ENCODE data around the gene CCDC88B. TPM values are rescaled to one million over a fixed set of nuclear protein-coding genes. Genes with fewer than 3 reads are reported as not detected.

The CCDC88B gene
- total and polyA plus RNA-seq, 12 donors, result 4.2 to 42.7 (median 7.0) TPM

DNA sequence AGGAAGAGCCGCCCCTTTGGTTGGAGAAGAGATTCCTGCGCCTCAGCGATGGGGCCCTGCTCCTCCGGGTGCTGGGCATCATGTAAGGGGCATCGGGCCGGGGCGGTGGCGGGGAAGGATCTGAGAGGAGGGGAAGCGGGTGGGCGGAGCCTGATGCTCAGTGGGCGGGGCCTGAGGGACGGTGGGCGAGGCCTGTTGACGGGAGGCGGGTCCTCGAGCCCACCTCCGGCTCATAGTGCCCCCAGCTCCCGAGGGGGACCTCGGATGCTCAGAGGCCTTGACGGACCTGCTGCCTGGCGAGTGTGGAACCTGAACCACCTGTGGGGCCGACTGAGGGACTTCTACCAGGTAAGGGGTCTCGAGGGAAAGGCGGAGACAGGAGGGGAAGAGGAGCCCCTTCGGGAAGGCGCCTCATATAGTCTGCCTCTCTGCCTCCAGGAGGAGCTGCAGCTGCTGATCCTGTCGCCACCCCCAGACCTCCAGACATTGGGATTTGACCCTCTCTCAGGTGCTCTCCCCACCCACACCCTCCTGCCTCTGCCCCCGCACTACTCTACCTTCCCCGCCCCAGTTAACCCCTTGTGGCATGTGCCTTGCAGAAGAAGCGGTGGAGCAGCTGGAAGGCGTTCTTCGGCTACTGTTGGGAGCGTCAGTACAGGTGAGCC, 799 bp downstream of the CCDC88B start:
- TF ChIP-seq, protein P1, sequence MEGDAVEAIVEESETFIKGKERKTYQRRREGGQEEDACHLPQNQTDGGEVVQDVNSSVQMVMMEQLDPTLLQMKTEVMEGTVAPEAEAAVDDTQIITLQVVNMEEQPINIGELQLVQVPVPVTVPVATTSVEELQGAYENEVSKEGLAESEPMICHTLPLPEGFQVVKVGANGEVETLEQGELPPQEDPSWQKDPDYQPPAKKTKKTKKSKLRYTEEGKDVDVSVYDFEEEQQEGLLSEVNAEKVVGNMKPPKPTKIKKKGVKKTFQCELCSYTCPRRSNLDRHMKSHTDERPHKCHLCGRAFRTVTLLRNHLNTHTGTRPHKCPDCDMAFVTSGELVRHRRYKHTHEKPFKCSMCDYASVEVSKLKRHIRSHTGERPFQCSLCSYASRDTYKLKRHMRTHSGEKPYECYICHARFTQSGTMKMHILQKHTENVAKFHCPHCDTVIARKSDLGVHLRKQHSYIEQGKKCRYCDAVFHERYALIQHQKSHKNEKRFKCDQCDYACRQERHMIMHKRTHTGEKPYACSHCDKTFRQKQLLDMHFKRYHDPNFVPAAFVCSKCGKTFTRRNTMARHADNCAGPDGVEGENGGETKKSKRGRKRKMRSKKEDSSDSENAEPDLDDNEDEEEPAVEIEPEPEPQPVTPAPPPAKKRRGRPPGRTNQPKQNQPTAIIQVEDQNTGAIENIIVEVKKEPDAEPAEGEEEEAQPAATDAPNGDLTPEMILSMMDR (IDR thresholded peaks at IDR 0.05), result no peak
- intact Hi-C loops (cut with DNase I), result no loop called here
- H3K4me3 ChIP-seq, result peak overlapping the region in 5 of 10 donors; percentile 10 to 56 (median 19)
- H3K27ac ChIP-seq, result peak overlapping the region in 2 of 10 donors; percentile 44 to 85
- H3K4me1 ChIP-seq, result peaks cover 5 to 31% (median 11%) of the 10 kb centered on the region in 9 donors
- DNase-seq, result peak in 1 of 2 donors; percentile 61
- ATAC-seq, result peak in 2 of 8 donors; percentile 23 to 33
- WGBS, 2 donors, result 25 to 32% methylated on average over 33 of the region's 33 CpGs
- H3K36me3 ChIP-seq, result peaks cover 0 to 22% (median 0%) of the 10 kb centered on the region in 9 donors
- no peaks in the 10 kb centered on the region for H3K9me3 ChIP-seq
- H3K27me3 ChIP-seq, result peaks cover 0 to 2% (median 0%) of the 10 kb centered on the region in 7 donors

DNA sequence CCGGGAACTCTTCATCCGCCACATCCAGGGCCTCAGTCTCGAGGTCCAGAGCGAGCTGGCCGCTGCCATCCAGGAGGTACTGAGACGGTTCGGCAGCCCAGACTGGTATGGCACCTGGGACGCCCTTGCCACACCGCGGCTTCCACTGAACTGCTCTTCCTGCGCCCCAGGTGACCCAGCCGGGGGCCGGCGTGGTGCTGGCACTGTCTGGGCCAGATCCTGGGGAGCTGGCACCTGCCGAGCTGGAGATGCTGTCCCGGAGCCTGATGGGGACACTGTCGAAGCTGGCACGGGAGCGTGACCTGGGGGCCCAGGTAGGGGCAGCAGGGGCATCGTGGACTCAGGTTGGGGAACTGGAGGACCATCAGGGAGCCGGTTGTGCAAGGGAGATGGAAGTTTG, 1.4 kb downstream of the CCDC88B start:
- WGBS, 2 donors, result 83% methylated on average over 21 of the region's 21 CpGs
- no peak overlapping the region for H3K27ac ChIP-seq
- DNase-seq, result no peak
- ATAC-seq, result peak in 1 of 8 donors; percentile 2
- intact Hi-C loops (cut with DNase I), result no loop called here
- H3K36me3 ChIP-seq, result peaks cover 0 to 22% (median 0%) of the 10 kb centered on the region in 9 donors
- TF ChIP-seq, protein P1 (IDR thresholded peaks at IDR 0.05), result no peak
- peak overlapping the region in 1 of 10 donors; percentile 56 for H3K4me3 ChIP-seq
- H3K4me1 ChIP-seq, result peaks cover 5 to 31% (median 11%) of the 10 kb centered on the region in 9 donors
- no peaks in the 10 kb centered on the region for H3K9me3 ChIP-seq
- H3K27me3 ChIP-seq, result peaks cover 0 to 2% (median 0%) of the 10 kb centered on the region in 7 donors

DNA sequence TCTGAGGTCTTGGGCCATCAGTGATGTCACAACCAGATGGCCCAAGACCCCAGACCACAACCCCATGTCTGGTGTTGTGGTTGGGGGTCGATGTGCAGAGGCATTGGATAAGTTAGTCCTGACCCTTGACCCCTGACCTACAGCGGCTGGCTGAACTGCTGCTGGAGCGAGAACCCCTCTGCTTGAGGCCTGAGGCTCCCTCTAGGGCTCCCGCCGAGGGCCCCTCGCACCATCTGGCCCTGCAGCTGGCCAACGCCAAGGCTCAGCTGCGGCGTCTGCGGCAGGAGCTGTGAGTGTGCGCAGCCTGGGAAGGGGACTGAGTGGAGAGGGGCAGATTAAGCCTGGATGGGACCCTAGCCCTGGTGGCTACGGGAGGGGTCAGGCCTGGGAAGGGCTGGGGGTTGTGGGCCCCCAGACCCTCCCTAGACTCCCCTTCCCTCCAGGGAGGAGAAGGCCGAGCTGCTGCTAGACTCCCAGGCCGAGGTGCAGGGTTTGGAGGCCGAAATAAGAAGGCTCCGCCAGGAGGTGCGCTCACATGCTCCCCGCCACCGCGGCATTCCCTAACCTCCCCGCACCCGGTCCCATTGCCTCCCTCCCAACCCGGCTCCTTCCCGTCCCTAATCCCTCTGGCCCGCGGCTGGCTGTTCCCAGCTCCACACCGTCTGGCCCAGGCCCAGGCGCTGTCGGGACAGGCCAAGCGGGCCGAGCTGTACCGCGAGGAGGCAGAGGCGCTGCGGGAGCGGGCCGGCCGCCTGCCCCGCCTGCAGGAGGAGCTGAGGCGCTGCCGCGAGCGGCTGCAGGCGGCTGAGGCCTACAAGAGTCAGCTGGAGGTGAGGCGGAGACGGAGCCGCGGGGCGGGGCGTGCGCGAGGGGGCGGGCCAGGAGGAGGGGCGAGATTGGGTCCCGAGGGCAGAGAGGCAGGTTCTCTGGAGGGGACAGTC, 2.1 kb downstream of the CCDC88B start:
- DNase-seq, result peak; percentile 86 to 93
- Histone ChIP-seq H3K27me3 (peaks cover 0 to 2% (median 0%) of the 10 kb centered on the region in 7 donors), H3K4me3 (peak overlapping the region in 9 of 10 donors; percentile 19 to 55 (median 47)), H3K4me1 (peaks cover 5 to 31% (median 11%) of the 10 kb centered on the region in 9 donors), H3K27ac (peak overlapping the region in 9 of 10 donors; percentile 23 to 80 (median 74)), H3K9me3 (no peaks in the 10 kb centered on the region), H3K36me3 (peaks cover 0 to 22% (median 0%) of the 10 kb centered on the region in 9 donors)
- TF ChIP-seq, protein P1 (IDR thresholded peaks at IDR 0.05), result peak in 8 of 9 donors; percentile 14 to 72 (median 50)
- ATAC-seq, result peak; percentile 86 to 94 (median 90)
- intact Hi-C loops (cut with DNase I), result no loop called here
- 18 to 20% methylated on average over 54 to 55 of the region's 55 CpGs for WGBS, 2 donors

Measured in heart right ventricle (tissue), 16 donors.